GM23338 (cell line): Measurements from ENCODE around the gene DYRK1A.

Experiments used
- CREB1 ChIP-seq: fragments of 250-450 bp; sonication (Bioruptor Pico); IDR thresholded peaks from 2 replicates; pipeline ENCODE4 v1.5.0; 2020; ENCODE audit warnings: low read depth, mild to moderate bottlenecking, moderate library complexity
- CTCF ChIP-seq, 2 experiments: fragments of 200-600 bp in 1 of 2; sonication (generic) in 1 of 2; conservative IDR thresholded peaks; 2 replicates each; pipeline versions ENCODE4 v1.5.1 to v1.6.1; 2016 to 2017; ENCODE audit warnings: antibody characterized with exemption in 2 of 2, low read depth in 2 of 2, mild to moderate bottlenecking in 2 of 2, moderate library complexity in 1 of 2
- ETS1 ChIP-seq: IDR thresholded peaks from 2 replicates; pipeline ENCODE4 v1.6.1; 2016; ENCODE audit warnings: antibody characterized with exemption
- EZH2 ChIP-seq: fragments of 200-600 bp; sonication (generic); IDR thresholded peaks from one replicate; pipeline ENCODE4 v1.8.0; 2017; ENCODE audit warnings: antibody characterized with exemption, mild to moderate bottlenecking, low read depth; ENCODE audit not compliant: unreplicated experiment
- EZH2phosphoT487 ChIP-seq: fragments of 200-600 bp; sonication (generic); IDR thresholded peaks from one replicate; pipeline ENCODE4 v1.8.1; 2018; ENCODE audit warnings: antibody characterized with exemption; ENCODE audit not compliant: unreplicated experiment
- JUNB ChIP-seq: IDR thresholded peaks from one replicate; pipeline ENCODE4 v1.6.1; 2016; ENCODE audit warnings: antibody characterized with exemption; ENCODE audit not compliant: unreplicated experiment
- POLR2AphosphoS5 ChIP-seq: IDR thresholded peaks from 2 replicates; pipeline ENCODE4 v1.6.1; 2016; ENCODE audit warnings: antibody characterized with exemption, low read depth
- REST ChIP-seq: IDR thresholded peaks from one replicate; pipeline ENCODE4 v1.6.1; 2018; ENCODE audit warnings: antibody characterized with exemption; ENCODE audit not compliant: unreplicated experiment
- STAT1 ChIP-seq: IDR thresholded peaks from one replicate; pipeline ENCODE4 v1.6.1; 2016; ENCODE audit warnings: antibody characterized with exemption; ENCODE audit not compliant: unreplicated experiment
- ZNF331 ChIP-seq: fragments of 250-450 bp; sonication (Bioruptor Pico); IDR thresholded peaks from 2 replicates; pipeline ENCODE4 v1.5.0; 2020; ENCODE audit warnings: low read depth, mild to moderate bottlenecking, moderate library complexity

GRCh38 chr21:37419228-37419906, 52.8 kb downstream of the DYRK1A start:
- TF ChIP-seq CTCF (conservative IDR thresholded peaks at IDR 0.05; ENCODE audit: low read depth in 2 of 2) = no peak
- no peak for TF ChIP-seq STAT1
- no peak for TF ChIP-seq POLR2AphosphoS5
- no peak for TF ChIP-seq EZH2
- TF ChIP-seq EZH2phosphoT487 = no peak
- no peak for TF ChIP-seq JUNB
- no peak for TF ChIP-seq ZNF331 (CRISPR knock-in tag)
- TF ChIP-seq CREB1 (CRISPR knock-in tag) = no peak
- no peak for TF ChIP-seq ETS1
- TF ChIP-seq REST = no peak
